Coronary artery (tissue), 2 donors: Measurements from ENCODE around the gene GJC1.

Experiments
- DNase-seq: peaks from one replicate; pipeline ENCODE4 v3.0.0-alpha.2; 2017; ENCODE audit warnings: low spot score
- H3K27ac ChIP-seq, 2 donors: fragments of 200-600 bp; sonication (generic); one replicate each; pipeline ENCODE4 v1.5.1; 2016 to 2019
- H3K4me3 ChIP-seq: fragments of 200-600 bp; sonication (generic); 2 replicates; pipeline ENCODE4 v1.5.1; 2016; ENCODE audit warnings: mild to moderate bottlenecking, moderate library complexity
- TF ChIP-seq, protein P1 (sequence below): fragments of 200-600 bp; sonication (generic); IDR thresholded peaks from one replicate; pipeline ENCODE4 v1.5.1; 2019; ENCODE audit warnings: antibody characterized with exemption

The GJC1 gene

DNA sequence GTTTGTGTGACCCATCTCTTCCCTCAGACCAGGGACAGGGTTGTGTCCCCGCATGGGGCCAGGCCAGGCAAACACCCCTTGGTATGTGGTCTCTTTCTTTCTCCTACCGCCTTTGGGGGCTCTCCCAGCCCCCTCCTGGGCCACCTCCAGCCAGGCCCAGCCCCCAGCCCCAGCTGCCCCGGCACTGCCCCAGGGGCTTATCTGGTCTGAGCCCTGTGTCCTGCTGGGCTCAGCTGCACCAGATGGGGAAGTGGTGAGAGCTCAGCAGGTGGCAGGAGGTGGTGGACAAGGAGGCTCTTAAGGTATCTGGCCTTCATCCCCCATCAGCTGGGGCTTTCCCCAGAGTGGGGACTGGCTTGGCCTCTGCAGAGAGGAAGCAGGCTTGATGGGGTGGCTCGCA, 62.6 kb downstream of the GJC1 start:
- DNase-seq: no peak
- Histone ChIP-seq H3K27ac (no peak overlapping the region), H3K4me3 (no peak overlapping the region)
- TF ChIP-seq, protein P1, sequence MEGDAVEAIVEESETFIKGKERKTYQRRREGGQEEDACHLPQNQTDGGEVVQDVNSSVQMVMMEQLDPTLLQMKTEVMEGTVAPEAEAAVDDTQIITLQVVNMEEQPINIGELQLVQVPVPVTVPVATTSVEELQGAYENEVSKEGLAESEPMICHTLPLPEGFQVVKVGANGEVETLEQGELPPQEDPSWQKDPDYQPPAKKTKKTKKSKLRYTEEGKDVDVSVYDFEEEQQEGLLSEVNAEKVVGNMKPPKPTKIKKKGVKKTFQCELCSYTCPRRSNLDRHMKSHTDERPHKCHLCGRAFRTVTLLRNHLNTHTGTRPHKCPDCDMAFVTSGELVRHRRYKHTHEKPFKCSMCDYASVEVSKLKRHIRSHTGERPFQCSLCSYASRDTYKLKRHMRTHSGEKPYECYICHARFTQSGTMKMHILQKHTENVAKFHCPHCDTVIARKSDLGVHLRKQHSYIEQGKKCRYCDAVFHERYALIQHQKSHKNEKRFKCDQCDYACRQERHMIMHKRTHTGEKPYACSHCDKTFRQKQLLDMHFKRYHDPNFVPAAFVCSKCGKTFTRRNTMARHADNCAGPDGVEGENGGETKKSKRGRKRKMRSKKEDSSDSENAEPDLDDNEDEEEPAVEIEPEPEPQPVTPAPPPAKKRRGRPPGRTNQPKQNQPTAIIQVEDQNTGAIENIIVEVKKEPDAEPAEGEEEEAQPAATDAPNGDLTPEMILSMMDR: no peak

DNA sequence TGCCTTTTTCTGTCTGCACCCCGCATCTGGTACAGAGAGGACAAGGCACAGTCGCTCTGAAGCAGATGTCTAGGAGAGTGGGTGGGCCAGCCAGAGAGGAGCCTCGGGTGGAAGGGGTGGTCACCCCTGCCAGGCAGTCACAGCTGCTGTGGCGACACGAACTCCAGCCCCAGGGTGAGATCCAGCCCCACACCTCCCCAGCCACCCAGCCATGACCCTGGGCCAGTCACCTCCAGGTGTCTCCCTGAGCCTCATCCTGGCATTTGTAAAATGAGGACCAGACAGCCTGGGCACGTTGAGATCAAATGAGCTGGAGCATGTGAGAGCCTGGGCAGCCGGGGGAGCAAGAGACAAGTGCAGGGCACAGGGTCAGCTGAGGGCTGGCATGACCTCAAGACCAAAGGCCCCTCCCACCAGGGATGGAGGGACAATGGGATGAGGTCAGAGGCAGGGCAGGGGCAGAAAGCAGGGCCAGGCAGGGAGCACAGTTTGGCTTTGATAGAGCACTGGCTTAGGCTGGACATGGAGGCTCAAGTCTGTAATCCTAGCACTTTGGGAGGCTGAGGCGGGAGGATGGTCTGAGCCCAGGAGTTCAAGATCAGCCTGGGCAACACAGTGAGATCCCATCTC, 63.6 kb downstream of the GJC1 start:
- TF ChIP-seq, protein P1: no peak
- no peak overlapping the region for H3K4me3 ChIP-seq
- H3K27ac ChIP-seq: no peak overlapping the region
- DNase-seq: no peak

DNA sequence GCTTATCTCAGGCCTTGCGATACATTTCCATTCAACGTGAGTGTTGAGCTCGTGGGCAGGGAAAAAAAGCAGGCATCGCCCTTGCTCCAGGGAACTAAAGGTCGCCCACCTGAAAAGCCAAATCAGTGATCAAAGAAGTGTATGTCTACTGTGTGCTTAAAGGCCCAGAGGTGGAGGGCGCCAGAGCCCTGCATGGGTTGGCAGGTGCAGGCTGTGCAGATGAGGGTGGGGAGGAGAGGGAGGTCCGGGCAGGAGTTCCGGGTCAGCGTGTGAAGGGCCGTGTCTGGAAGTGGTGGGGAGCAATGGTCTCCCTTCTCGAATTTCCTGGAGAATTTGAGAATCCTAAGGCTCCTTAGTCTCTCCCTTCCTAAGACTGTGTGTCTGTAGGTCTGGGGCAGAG, 64.1 kb downstream of the GJC1 start:
- TF ChIP-seq, protein P1: no peak
- Histone ChIP-seq H3K27ac (no peak overlapping the region), H3K4me3 (no peak overlapping the region)
- DNase-seq: no peak

- no peak for DNase-seq
- Histone ChIP-seq H3K4me3 (no peak overlapping the region), H3K27ac (no peak overlapping the region)
- TF ChIP-seq, protein P1: no peak
Observed at GRCh38 chr17:44763170-44763569, 66.9 kb downstream of the GJC1 start.

DNA sequence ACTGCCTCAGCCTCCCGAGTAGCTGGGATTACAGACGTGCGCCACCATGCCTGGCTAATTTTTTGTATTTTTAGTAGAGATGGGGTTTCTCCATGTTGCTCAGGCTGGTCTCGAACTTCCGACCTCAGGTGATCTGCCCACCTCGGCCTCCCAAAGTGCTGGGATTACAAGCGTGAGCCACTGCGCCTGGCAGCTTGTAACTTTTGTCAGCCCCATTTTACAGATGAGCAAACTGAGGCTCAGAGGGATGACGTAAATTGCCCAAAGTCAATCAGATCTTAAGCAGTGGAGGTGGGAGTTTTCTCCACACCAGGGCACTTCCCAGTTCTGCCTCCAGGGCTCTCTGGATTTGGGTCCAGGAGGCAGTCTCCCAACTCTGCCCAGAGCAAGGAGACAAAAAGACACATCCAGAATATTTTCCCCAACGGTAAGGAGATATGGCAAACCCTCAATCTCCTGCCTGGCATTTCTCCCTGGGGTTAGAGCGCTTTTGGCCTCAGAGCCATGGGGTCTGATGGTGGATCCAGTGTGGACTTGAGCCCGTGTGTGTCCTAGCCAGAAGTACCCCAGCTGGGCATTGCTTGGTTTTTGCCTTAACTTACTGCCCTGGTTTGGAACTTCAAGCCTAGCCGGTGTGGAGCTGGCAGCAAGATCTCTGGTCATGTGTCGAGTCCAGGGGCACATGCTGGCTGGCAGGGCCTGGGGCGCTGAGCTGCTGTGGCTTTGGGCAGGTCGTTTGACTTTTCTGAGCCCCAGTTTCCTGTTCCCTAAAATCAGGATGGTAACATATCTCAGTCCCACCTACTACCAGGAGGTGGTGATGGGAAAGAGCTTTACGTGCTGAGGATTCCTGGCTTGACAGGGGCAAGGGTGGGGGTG, 67.9 kb downstream of the GJC1 start:
- TF ChIP-seq, protein P1: no peak
- Histone ChIP-seq H3K4me3 (no peak overlapping the region), H3K27ac (no peak overlapping the region)
- DNase-seq: no peak

DNA sequence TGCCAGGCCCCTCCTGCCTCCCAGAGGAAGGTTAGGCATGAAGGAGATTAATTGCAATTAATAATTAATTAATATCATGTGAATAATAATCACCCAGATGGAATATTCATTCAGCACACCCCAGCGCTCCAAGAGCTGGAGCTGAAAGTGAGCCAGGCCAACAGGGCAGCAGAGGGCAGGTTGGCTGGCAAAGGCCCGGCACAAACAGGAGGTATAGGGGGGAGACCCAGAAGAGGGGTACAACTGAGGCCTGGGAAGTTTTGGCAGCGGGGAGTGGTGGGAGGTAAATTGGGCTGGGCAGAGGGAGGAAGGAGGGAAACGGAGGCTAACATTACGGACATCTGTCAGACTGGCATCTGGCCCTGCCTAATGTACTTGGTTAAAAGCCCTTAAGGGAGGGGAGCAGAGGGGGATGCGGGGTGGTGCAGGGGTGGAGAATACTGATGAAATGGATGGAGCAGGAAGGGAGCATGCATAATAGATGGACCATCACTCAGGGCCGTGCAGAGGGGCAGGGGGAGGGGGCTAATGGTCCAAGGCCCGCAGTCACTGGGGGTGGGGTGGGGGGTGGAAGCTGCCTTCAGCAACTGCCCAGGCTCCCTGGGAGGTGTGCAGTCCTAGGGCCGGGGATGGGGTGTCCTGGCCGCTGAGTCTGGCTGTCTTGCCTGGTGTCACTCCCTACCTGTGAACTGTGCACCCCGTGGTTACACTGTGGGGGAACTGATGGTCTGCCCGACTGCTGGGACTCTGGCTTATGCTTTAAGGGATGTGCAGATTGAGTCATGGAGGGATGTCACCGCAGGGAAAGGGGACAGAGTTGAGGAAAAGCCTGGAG, 69.4 kb downstream of the GJC1 start:
- no peak overlapping the region for H3K27ac ChIP-seq
- TF ChIP-seq, protein P1: no peak
- DNase-seq: no peak
- H3K4me3 ChIP-seq: no peak overlapping the region
